OCI-LY1 (cell line): Measurements from ENCODE around the gene EFHC2.

Experiments
- CTCF ChIP-seq: fragments of 200-600 bp; sonication (generic), shearing (Covaris generic); IDR thresholded peaks from 2 replicates; pipeline ENCODE4 v1.5.1; 2017; ENCODE audit warnings: mild to moderate bottlenecking, antibody characterized with exemption, low read length, moderate library complexity, mixed read lengths
- EZH2 ChIP-seq: fragments of 200-600 bp; sonication (generic), shearing (Covaris generic); IDR thresholded peaks from 2 replicates; pipeline ENCODE4 v1.8.0; 2017; ENCODE audit warnings: borderline replicate concordance, mixed run types, mild to moderate bottlenecking, antibody characterized with exemption, low read length, moderate library complexity, mixed read lengths

GRCh38 chrX:44178274-44179053, 165.0 kb downstream of the EFHC2 start:
- no peak for TF ChIP-seq CTCF
- no peak for TF ChIP-seq EZH2
